COLO668 (cell line): ENCODE data around the gene SOX10.
A peak's percentile ranks its signal among the peaks of the same experiment; 100 is the strongest.

Experiments used
- DNase-seq: peaks from one replicate; lab custom pipeline; 2025; ENCODE audit not compliant: unreplicated experiment; lab: John Stamatoyannopoulos, UW

SOX10 gene

GRCh38 chr22:37931893-37932389 is 52.4 kb downstream of the SOX10 start:
- no peak for DNase-seq

- DNase-seq: no peak
Measured at GRCh38 chr22:37930952-37931440, 53.4 kb downstream of the SOX10 start.

GRCh38 chr22:37930270-37930951 is 53.9 kb downstream of the SOX10 start:
- peak; percentile 28 for DNase-seq

DNA sequence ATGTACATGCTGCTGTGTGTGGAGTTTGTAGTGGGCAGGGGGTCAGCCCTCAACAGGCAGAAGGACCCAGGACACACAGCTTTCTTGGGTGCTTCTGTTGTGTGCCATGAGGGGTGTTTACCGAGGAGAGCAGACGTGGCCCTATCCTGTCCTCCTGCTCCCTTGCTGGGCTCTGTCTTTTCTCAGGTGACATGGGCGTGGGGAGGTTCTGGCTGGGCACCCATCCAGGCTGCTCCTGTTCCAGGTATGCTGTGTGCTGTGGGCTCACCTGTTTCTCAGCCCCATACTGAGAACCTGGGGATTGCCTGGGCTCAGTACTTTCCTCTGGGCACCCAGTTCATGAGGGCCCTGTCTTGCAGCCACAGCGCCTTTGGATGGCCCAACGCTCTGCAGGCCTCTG is 55.0 kb downstream of the SOX10 start:
- no peak for DNase-seq

DNA sequence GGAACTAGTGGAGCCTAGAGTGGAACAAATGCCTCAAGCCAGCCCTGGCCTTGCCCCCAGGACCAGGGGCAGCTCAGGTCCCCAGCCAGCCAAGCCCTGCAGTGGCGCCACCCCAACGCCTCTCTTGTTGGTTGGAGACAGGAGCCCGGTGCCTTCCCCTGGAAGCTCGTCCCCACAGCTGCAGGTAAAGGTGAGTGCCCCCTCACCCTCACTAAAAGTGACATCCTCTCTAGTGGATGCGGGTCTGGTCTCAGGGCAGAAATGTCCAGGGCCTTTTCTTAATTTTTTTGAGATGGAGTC is 56.8 kb downstream of the SOX10 start:
- DNase-seq: no peak

DNA sequence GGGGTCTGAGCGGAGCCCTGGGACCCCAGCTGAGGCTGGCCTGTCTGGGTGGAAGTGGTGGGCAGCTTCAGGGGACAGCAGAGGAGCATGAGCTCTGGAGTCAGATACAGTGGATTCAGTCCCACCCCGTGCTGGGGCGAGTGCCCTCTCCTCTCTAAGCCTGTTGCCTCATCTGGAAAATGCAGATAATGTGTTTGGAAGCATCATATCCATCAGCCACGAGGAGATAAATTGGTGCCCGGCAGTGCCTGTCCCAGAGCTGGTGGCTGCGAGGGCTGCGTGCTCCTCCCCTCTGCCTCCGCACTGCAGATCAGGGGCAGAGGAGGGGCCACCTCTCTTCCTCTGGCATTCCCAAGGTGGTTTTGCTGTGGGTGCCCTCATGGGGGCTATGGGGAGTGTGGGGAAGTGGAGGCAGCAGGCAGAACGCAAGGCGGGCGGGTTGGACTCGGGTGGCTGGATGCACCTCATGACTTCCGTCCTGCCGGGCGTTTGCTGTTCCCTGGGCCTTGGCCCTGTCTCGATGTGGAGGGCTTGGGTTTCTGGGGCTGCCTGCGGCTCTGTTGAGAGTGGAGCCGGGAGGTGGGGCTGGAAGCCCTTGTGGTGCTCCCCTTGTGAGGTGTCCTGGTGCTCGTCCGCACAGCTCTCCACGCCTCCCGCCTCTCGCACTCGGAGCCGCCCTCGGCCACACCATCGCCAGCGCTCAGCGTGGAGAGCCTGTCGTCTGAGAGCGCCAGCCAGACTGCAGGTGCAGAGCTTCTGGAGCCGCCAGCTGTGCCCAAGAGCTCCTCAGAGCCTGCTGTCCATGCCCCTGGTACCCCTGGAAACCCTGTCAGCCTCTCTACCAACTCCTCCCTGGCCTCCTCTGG is 57.4 kb downstream of the SOX10 start:
- no peak for DNase-seq

GRCh38 chr22:37926358-37926757 is 58.0 kb downstream of the SOX10 start:
- DNase-seq: no peak

DNA sequence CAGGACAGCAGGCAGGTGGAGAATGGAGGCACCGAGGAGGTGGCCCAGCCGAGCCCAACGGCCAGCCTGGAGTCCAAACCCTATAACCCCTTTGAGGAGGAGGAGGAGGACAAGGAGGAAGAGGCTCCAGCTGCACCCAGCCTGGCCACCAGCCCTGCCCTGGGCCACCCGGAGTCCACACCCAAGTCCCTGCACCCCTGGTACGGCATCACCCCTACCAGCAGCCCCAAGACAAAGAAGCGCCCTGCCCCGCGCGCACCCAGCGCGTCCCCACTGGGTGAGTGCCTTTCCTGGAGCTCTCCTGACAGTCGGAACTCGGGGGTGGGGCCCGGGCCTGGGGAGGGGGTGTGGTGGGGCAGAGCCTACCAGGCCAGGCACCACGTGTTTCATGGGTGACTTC is 58.6 kb downstream of the SOX10 start:
- no peak for DNase-seq

DNA sequence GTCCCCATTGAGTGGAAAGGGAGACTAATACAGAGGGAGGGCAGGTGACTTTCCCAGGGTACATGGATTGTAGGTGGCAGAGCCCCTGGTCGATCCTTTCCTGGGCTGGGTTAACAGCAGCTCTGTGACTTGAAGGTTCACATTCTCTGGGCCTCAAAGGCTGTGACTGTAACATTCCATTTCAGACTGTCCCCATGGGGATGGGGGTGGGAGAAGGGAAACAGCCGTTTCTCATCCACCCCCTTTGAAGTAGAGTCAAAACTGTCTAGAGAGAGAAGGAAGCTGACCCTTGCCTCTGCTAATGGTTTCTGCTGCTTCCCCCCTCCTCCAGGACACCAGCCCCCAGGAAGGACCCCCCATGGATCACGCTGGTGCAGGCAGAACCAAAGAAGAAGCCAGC is 59.0 kb downstream of the SOX10 start:
- no peak for DNase-seq

- no peak for DNase-seq
Measured at GRCh38 chr22:37924386-37925065, 59.8 kb downstream of the SOX10 start.

DNA sequence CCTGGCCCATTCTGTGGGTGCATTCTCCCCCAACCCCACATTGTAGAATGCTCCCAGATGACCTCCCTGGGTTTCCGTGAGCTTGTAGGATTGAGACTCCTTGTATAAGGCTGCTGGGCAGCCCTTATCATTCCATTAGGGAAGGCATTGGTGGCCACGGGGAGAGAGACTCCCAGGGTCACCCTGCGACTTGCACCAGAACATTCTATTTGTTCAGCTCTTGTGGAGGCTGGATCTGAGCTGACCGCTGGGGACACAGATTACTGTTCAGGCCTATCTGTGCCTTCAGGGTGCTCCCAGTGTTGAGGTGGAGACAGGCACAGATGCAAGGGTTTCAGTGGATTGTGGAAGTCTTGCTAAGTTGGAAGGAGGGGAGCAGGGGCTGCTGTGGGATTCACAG is 60.4 kb downstream of the SOX10 start:
- no peak for DNase-seq
